HG03108 (cell line): ENCODE results near the gene AP3S1.
"Not testable (repeated sequence)": the region's sequence is repeated elsewhere in the genome, so short reads cannot be mapped to it uniquely, and the experiment has no call there.

Experiments
- ATAC-seq: cut with Tn5 transposase; IDR thresholded peaks from one replicate; pipeline ENCODE4 v1.9.1; 2021; ENCODE audit warnings: moderate library complexity; ENCODE audit not compliant: unreplicated experiment

AP3S1 gene

GRCh38 chr5:115841382-115842088 is at the start of gene AP3S1, which contains the start of gene ATG12:
TSS of gene AP3S1 (plus strand) at chr5:115841935. CDS start at chr5:115842038, 103 bp downstream.
TSS of gene ATG12 (minus strand) at chr5:115841565. CDS start at chr5:115841552, 13 bp downstream.
- ATAC-seq = peak; percentile 77

DNA sequence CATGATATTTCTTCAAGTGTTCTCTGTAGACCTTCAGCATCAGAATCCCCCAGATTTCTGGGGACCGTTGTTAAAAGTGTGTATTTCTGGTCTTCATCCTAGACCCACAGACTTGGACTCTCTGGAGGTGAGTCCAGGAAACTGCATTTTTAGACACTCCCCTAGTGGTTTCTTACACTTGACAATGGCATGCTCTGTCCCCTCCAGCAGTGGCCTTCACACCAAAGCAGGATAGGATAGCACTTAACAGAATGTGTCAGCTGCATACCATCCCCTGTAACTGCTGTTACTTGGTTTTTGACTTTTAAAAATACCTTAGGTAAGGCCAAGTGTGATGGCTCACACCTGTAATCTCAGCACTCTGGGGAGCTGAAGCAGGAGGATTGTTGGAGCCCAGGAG is 46.0 kb upstream of the AP3S1 start:
- no peak for ATAC-seq

- no peak for ATAC-seq
Measured at GRCh38 chr5:115796656-115797055, 45.1 kb upstream of the AP3S1 start.

- no peak for ATAC-seq
Measured at GRCh38 chr5:115798252-115798651, 43.5 kb upstream of the AP3S1 start.

DNA sequence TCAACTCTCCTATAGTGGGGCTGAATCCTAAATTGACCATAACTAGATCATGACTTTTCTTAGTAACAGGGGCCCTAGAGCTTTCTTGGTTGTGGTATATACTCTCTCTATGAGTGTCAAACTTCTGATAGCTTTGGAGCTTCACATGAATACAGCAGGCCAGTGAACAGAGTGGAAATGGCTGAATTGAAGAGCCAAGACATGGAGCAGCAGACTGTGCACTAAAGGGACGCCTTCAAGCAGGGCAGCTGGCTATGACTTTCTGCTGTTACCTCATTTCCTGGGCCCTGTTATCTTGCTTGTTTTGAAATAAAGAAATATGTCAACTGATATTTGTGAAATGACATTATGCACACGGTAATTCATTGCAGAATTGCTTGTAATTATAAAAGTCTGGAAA is 41.6 kb upstream of the AP3S1 start:
- no peak for ATAC-seq

DNA sequence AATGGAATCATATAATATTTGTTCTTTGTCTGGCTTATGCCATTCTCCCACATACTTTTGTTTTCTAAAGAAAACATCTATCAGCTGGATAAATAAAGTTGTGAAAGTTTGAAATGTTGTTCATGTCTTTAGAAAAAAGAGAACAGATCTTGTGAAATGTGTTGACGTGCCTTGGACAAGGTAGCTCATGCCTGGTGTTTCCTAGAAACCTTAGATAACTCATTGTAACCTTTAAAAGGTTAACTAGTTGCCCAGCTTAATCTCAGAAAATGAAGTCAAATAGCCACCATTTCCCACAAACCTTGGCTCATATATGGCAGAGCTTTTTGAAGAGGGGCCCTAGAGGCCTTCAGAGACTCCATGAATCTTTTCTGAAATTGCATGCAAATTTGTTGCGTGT is 40.6 kb upstream of the AP3S1 start:
- ATAC-seq = no peak

DNA sequence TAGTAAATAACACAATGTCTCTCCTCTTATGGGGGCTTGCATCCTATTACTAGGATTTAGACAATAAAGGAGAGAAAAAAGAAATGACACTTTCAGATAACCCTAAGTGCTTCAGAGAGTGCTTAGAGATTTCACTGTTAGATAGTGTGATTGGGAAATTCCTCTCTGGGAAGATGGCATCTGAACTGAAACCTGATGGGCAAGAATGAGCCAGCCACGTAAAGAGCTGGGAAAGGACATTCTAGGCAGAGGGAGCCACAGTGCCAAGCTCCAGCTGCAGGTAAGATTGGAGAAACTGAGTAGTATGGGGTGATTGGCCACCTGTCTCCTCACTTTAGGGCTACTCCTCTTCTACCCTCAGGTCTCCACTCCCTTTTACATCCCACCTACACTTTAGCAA is 39.8 kb upstream of the AP3S1 start:
- no peak for ATAC-seq

- no peak for ATAC-seq
Measured at GRCh38 chr5:115806986-115807653, 34.6 kb upstream of the AP3S1 start.

DNA sequence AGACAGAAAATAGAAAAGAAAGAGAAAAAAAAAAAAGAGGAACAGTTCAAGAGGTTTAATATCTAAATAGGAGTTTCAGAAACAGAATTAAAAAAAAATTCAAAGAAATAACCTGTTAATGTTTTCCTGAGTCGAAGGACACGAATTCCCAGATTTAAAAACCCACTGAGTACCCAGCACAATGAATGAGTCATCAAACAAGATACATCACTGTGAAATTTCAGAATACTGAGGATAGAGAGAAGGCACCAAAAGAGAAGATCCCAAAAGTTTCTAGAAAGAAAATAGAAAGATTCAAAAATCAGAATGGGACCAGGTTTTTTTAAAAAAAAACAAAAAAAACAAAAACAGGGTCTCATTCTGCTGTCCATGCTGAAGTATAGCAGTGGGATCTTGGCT is 34.1 kb upstream of the AP3S1 start:
- no peak for ATAC-seq

DNA sequence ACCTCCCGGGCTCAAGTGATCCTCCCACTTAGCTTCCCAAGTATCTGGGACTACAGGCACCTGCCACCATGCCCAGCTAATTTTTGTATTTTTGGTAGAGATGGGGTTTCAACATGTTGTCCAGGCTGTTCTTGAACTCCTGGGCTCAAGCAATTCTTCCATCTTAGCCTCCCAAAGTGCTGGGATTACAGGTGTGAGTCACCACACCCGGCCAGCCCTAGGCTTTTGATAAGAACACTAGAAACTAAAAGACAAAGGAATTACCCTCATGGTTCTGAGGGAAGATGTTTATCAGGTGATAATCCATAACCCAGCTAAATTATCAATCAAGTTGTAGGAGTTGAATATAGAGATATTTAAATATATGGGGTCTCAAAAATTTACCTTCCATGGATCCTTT is 33.7 kb upstream of the AP3S1 start:
- ATAC-seq = not testable (repeated sequence)

GRCh38 chr5:115809946-115810345 is 31.8 kb upstream of the AP3S1 start:
- no peak for ATAC-seq

- ATAC-seq = no peak
Measured at GRCh38 chr5:115810761-115811160, 31.0 kb upstream of the AP3S1 start.

DNA sequence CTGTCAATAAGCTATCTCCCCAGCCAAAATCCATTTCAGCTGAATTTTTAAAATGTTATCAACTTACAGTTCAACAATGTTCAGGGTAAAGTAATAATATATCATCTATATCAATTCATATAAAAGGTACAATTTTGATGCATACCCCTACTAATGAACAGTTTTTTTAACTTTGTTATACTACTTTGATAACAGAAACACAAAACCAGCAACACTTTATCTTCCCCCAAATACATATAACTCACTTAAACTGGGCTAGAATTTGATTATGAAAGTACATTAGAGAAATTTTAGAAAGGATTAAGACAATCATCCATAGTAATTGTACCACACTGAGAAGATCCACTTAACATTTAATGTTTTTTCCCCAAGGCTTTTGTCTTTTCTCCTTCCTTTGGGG is 30.3 kb upstream of the AP3S1 start:
- ATAC-seq = no peak

DNA sequence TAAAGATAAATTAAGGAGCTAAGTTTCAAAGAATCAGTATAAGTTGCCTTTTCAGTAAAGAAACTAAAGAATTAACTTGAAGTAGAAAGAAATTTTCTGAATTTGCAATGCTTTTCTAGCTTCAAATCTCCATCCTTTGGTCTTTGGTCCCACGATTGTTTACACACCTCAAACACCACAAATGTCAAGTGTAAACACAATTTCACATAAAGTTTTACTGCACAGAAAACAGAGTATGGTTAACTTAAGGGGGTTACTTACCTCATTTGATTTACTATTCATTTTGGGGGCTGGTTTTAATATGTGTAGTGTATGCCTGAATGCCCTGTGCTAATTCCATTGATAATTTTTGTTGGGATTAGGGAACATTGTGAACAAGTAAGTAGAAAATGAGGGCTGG is 29.4 kb upstream of the AP3S1 start:
- ATAC-seq = no peak

DNA sequence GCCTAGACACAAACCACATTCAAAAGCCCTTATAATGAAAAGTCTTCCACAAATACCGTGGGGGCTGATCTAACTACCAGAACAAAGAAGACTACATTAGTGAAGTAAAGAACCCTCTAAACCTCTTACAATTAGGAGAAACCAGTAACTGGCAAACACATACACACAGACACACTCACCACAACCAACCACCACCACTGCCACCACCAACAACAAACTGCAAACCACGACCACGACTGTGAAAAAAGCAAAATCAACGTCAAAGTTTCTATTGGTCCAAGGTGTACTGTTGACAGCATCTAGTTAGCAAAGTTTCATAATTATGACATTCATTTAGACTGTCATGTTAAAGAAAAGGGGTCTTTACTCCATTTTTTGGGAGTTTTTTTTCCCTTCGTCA is 28.0 kb upstream of the AP3S1 start:
- ATAC-seq = no peak

DNA sequence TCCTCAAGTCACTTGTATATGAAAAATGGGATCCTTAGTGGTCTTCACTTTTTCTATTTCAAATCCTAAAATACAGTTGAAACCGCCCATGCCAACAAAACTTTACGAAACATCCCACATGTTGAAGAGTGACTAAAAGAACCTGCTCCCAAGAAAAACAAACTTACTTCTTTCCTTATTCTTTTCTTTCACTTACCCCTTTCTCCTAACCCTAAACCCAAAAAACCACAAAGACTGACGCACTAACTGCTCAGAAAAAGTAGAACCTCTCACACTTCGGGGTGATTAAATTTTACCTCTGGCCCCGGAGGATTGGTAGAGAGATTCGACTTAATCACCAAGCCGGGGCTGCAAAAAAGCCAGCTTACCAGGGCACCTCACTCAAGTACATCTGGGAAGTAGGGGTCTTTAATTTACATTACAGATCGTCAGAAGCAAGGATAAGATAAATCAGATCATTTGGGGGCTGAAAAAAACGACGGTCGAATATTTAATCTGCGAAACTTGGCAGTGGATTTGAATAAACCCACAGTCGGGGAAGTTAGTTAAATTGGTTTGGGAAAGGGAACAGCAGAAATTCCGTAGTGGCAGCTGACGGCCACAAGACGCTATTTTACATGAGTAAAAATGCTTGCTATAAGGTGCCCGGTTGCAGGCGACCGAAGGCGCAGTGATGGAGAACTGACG is 26.6 kb upstream of the AP3S1 start:
- ATAC-seq = no peak

DNA sequence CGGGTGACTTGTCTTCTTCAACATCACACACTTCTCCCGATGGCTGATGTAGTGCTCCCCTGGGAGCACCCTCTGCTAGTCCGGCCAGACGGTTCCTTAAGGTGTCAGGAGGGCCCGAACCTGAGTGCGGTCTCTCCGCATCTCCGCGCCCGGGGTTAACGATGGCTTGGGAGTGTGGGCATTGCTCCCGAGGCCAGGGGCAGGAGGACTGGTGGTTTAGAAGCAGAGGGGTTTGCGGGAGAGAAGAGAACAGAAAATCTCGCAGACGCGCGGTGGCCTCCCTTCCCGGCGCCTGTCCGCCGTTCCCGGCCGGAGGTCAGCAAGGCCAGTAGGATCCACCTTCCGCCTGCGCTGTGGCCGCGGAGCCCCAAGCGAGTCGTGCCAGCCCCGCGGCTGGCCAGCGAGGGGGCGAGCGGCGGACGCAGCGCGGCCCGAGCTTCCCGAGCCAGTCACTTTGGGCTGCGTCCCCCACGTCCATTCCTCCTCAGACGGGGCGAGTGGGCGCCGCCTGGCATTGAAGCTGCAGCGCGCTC is 26.0 kb upstream of the AP3S1 start:
- no peak for ATAC-seq

- ATAC-seq = no peak
Measured at GRCh38 chr5:115816226-115817081, 25.3 kb upstream of the AP3S1 start, which contains the start of gene CDO1. TSS of gene CDO1 (minus strand) at chr5:115816659. CDS start at chr5:115816397, 262 bp downstream.

DNA sequence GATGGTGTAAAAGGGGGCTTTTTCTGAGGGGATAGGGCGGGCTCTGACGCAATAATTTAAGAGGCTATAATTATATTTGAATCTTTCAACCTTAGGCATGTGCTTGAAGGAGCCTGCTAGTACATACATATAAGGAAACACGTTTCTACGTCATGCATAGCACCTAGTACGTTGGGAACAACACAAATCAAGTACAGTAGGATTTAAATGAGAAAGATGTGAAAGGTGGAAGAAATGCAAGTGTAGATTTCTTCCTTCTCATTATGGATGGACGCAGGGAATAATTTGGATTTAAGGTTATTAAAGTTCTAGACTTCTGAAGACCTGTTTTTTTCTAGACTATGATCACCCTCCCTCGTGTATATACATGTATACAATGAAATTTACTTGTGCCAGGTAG is 24.3 kb upstream of the AP3S1 start:
- no peak for ATAC-seq

DNA sequence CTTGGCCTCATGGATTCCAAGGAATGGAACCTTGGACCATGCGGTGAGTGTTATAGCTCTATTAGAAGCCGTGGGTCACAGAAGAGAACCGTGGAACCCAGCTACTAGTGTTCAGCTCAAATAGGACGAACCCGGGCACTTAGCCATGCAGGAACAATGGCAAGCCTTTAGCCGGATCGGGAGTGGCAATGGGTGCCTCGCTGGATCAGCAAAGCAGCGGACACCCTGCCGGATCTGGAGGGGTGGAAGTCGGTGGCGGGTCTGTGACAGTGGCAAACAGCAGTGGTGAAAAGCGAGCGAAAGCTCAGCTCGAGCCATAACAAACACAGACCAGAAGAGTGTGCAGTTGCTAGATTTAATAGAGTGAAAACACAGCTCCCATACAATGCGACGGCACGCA is 22.9 kb upstream of the AP3S1 start:
- no peak for ATAC-seq

DNA sequence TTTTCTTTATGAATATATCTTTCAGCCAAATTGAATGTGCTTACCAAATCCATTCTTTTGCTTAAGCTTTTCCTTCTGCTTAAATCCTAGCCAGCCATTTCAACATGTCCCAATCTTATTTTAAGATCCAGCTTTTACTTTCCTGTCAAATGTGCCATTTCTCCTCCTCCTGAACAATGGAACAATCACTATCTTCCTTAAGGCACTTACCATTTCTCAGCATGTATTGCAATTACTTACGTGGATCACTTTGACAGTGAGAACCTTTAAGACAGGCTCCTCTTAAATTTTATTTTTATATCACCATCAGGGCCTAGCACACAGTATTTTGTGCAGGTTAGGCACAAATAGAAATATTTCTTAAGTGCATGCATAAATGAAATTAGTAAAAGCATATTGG is 20.9 kb upstream of the AP3S1 start:
- ATAC-seq = no peak
